BJ (cell line): ENCODE measurements around the gene UTP14C. TPM values are rescaled to one million over a fixed set of nuclear protein-coding genes. Genes with fewer than 3 reads are reported as not detected.

Source experiments
- CTCF ChIA-PET: fragments of 350-600 bp; formaldehyde crosslinking; extraction: SDS; loops from one replicate; lab custom pipeline; 2021; ENCODE audit warnings: antibody characterized with exemption, inconsistent platforms; lab: Yijun Ruan, JAX
- POLR2A ChIA-PET: fragments of 300-600 bp; sonication (Branson Sonifier 250); formaldehyde crosslinking; extraction: SDS; loops from one replicate; lab custom pipeline; 2021; ENCODE audit warnings: antibody characterized with exemption; lab: Charles Lee
- DNase-seq: peaks from one replicate; pipeline ENCODE4 v3.0.0-alpha.2; 2011; ENCODE audit warnings: low read depth
- H3K27me3 ChIP-seq: 2 replicates; pipeline ENCODE4 v1.6.0; 2011; ENCODE audit warnings: low read length; ENCODE audit not compliant: control insufficient read depth, insufficient read depth
- H3K36me3 ChIP-seq: 2 replicates; pipeline ENCODE4 v1.5.1; 2011; ENCODE audit warnings: low read length; ENCODE audit not compliant: control insufficient read depth, insufficient read depth
- H3K4me3 ChIP-seq: 2 replicates; pipeline ENCODE4 v1.5.1; 2011; ENCODE audit warnings: low read depth, mild to moderate bottlenecking, control low read depth, low read length
- CTCF ChIP-seq: IDR thresholded peaks from 2 replicates; pipeline ENCODE4 v1.5.1; 2011; ENCODE audit warnings: low read depth, mild to moderate bottlenecking, control low read depth, inconsistent platforms, low read length, moderate library complexity; ENCODE audit not compliant: insufficient read depth
- polyA plus RNA-seq: library from polyadenylated mRNA; depleted of rRNA; stranded (reverse); fragments of >200 nt; gene quantifications from 2 replicates; pipeline ENCODE4 v1.2.3, GENCODE V29; 2011

The UTP14C gene
- polyA plus RNA-seq, 1 experiment = 8.9 TPM

DNA sequence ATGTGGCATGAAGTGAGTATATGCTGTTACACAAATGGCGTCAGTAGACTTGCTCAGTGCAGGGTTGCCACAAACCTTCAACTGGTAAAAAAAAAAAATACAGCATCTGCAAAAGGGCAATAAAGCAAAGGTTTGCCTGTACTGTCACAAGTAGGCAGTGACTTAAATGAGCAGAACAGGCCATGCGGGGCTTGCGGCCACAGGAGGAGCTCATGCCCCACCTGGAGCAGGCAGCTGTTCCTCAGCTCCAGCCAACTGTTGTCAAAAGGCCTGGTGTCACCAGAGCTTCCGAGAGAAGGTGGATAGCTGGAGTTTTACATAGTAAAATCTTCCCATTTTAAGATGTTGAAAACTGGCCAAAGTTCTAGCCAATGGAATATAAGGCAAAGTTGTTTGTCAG is 20.9 kb upstream of the UTP14C start:
- no peaks in the 10 kb centered on the region for H3K36me3 ChIP-seq
- POLR2A ChIA-PET = no interaction called here
- no peak for TF ChIP-seq CTCF

GRCh38 chr13:52004511-52005170 is 19.9 kb upstream of the UTP14C start:
- TF ChIP-seq CTCF = no peak
- Histone ChIP-seq H3K4me3 (no peak overlapping the region), H3K27me3 (peaks cover 1% of the 10 kb centered on the region), H3K36me3 (no peaks in the 10 kb centered on the region)
- POLR2A ChIA-PET = no interaction called here
- CTCF ChIA-PET = interaction anchor here (0.5 to 1.3 kb wide), 3 partner anchors 13 to 466 kb away, joined by 4 read pairs; no protein-coding TSS in a partner anchor
- DNase-seq = no peak

More for the DNA sequence above, 20.9 kb upstream of the UTP14C start:
- Histone ChIP-seq H3K27me3 (peaks cover 7% of the 10 kb centered on the region), H3K4me3 (no peak overlapping the region)
- CTCF ChIA-PET = interaction anchor here (1.0 to 1.2 kb wide), 2 partner anchors 35 to 128 kb away, joined by 3 to 4 read pairs; no protein-coding TSS in a partner anchor
- no peak for DNase-seq

GRCh38 chr13:52005841-52006522 is 18.5 kb upstream of the UTP14C start:
- Histone ChIP-seq H3K27me3 (no peaks in the 10 kb centered on the region; the same call in none of the 2 replicates), H3K36me3 (no peaks in the 10 kb centered on the region), H3K4me3 (no peak overlapping the region)
- POLR2A ChIA-PET = no interaction called here
- CTCF ChIA-PET = no interaction called here
- no peak for TF ChIP-seq CTCF
- no peak for DNase-seq

DNA sequence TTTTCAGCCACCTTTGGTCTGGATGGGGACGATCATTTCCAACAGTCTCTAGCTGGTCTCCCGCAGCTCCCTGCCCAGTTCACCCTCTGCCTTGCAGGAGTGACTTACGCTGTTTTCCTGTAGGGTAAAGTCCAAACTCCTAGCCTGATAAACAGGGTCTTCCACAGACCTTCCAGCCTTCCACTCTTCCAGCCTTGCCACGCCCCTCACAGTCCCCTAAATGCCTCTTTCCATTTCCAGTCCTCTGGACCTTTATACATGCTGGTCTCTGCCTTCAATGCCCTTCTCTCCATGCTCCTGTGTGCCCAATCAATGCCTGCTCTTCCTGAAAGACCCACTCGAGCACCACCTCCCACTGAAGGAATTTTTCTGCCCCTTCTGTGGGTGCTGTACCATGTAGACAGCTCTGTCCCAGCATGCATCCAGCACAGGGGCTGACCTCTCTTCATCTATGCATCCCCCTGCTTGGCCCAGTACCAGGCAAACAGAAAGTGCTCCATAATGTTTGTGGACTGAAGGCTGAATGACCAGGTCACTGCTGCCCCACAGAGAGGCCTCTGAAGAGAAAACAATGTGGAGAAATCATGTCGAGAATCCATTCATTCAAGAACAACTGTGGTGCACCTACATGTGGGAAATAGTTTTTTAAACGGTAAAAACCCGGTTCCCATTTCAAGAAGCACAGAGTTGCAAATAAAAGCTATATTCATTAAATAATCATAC is 17.8 kb upstream of the UTP14C start:
- no peak for TF ChIP-seq CTCF
- POLR2A ChIA-PET = no interaction called here

GRCh38 chr13:52009946-52010345 is 14.5 kb upstream of the UTP14C start:
- H3K36me3 ChIP-seq = no peaks in the 10 kb centered on the region
- ChIA-PET POLR2A (no interaction called here), CTCF (interaction anchor here (1.6 kb wide), 1 partner anchor 8 kb away, joined by 3 read pairs; no protein-coding TSS in a partner anchor)
- no peak for TF ChIP-seq CTCF
- H3K4me3 ChIP-seq = no peak overlapping the region
- no peak for DNase-seq
- no peaks in the 10 kb centered on the region; the same call in none of the 2 replicates for H3K27me3 ChIP-seq

More for the DNA sequence above, 17.8 kb upstream of the UTP14C start:
- H3K36me3 ChIP-seq = no peaks in the 10 kb centered on the region
- DNase-seq = no peak
- no peaks in the 10 kb centered on the region; the same call in none of the 2 replicates for H3K27me3 ChIP-seq
- H3K4me3 ChIP-seq = no peak overlapping the region
- CTCF ChIA-PET = no interaction called here
